SJSA1 (cell line): Measurements from ENCODE around the gene PTAFR. TPM values are rescaled to one million over a fixed set of nuclear protein-coding genes. Genes with fewer than 3 reads are reported as not detected.

Experiments
- DNase-seq, 2 experiments: peaks; one replicate each; pipeline ENCODE4 v3.0.0-alpha.2; 2015 to 2020; ENCODE audit warnings: low spot score in 2 of 2, low read depth in 1 of 2
- H3K27ac ChIP-seq: fragments of 250-450 bp; sonication (Bioruptor Pico); 2 replicates; pipeline ENCODE4 v1.5.1; 2020; ENCODE audit warnings: mild to moderate bottlenecking, moderate library complexity
- H3K27me3 ChIP-seq: fragments of 250-450 bp; sonication (Bioruptor Pico); replicated peaks from 2 replicates; pipeline ENCODE4 v1.5.1; 2020; ENCODE audit warnings: mild to moderate bottlenecking, moderate library complexity
- H3K36me3 ChIP-seq: fragments of 250-450 bp; sonication (Bioruptor Pico); 2 replicates; pipeline ENCODE4 v1.5.1; 2020; ENCODE audit warnings: mild to moderate bottlenecking
- H3K4me1 ChIP-seq: fragments of 250-450 bp; sonication (Bioruptor Pico); replicated peaks from 2 replicates; pipeline ENCODE4 v1.6.1; 2021; ENCODE audit warnings: mild to moderate bottlenecking
- H3K4me3 ChIP-seq: fragments of 250-450 bp; sonication (Bioruptor Pico); 2 replicates; pipeline ENCODE4 v1.5.1; 2020; ENCODE audit warnings: mild to moderate bottlenecking
- H3K9me3 ChIP-seq: fragments of 250-450 bp; sonication (Bioruptor Pico); replicated peaks from 2 replicates; pipeline ENCODE4 v1.5.1; 2020; ENCODE audit warnings: mild to moderate bottlenecking
- total RNA-seq: library from RNA; depleted of rRNA; stranded (reverse); fragments of >200 nt; shearing (Covaris generic); gene quantifications from 2 replicates; pipeline ENCODE4 v1.2.3, GENCODE V29; 2014; rRNA removed

Gene PTAFR
- total RNA-seq, 1 experiment from 2014 or later, result 0.74 TPM

- peak overlapping the region; percentile 11 for H3K27ac ChIP-seq
- no peaks in the 10 kb centered on the region for H3K36me3 ChIP-seq
- H3K4me1 ChIP-seq, result peaks cover 26% of the 10 kb centered on the region
- H3K9me3 ChIP-seq, result no peaks in the 10 kb centered on the region
- no peak for DNase-seq
- H3K27me3 ChIP-seq, result no peaks in the 10 kb centered on the region
- H3K4me3 ChIP-seq, result no peak overlapping the region
These were observed 65.3 kb downstream of the PTAFR start for GRCh38 chr1:28111157-28111556.

GRCh38 chr1:28110555-28110954 lies 65.9 kb downstream of the PTAFR start:
- Histone ChIP-seq H3K4me1 (peaks cover 30% of the 10 kb centered on the region), H3K27me3 (no peaks in the 10 kb centered on the region), H3K27ac (peak overlapping the region; percentile 11), H3K36me3 (no peaks in the 10 kb centered on the region), H3K4me3 (no peak overlapping the region), H3K9me3 (no peaks in the 10 kb centered on the region)
- DNase-seq, result peak in 1 of 2 experiments; percentile 38

GRCh38 chr1:28109639-28110038 lies 66.9 kb downstream of the PTAFR start:
- H3K4me3 ChIP-seq, result no peak overlapping the region
- no peaks in the 10 kb centered on the region for H3K9me3 ChIP-seq
- H3K27me3 ChIP-seq, result no peaks in the 10 kb centered on the region
- H3K36me3 ChIP-seq, result no peaks in the 10 kb centered on the region
- DNase-seq, result no peak
- peaks cover 39% of the 10 kb centered on the region for H3K4me1 ChIP-seq
- no peak overlapping the region for H3K27ac ChIP-seq

GRCh38 chr1:28108001-28108400 lies 68.5 kb downstream of the PTAFR start:
- H3K27me3 ChIP-seq, result no peaks in the 10 kb centered on the region

GRCh38 chr1:28104866-28105467 lies 71.5 kb downstream of the PTAFR start:
- Histone ChIP-seq H3K9me3 (no peaks in the 10 kb centered on the region), H3K27ac (no peak overlapping the region), H3K36me3 (no peaks in the 10 kb centered on the region), H3K4me1 (peaks cover 14% of the 10 kb centered on the region), H3K4me3 (no peak overlapping the region), H3K27me3 (no peaks in the 10 kb centered on the region)
- peak in 1 of 2 experiments; percentile 45 for DNase-seq

More at GRCh38 chr1:28108001-28108400, 68.5 kb downstream of the PTAFR start:
- Histone ChIP-seq H3K27ac (no peak overlapping the region), H3K4me1 (peaks cover 37% of the 10 kb centered on the region), H3K4me3 (no peak overlapping the region), H3K36me3 (no peaks in the 10 kb centered on the region), H3K9me3 (no peaks in the 10 kb centered on the region)
- DNase-seq, result no peak

GRCh38 chr1:28102189-28102588 lies 74.3 kb downstream of the PTAFR start:
- Histone ChIP-seq H3K4me3 (no peak overlapping the region), H3K9me3 (0 out of 2 replicates have a peak, but pooled peaks cover under 1% of the 10 kb centered on the region), H3K4me1 (peaks cover 38% of the 10 kb centered on the region)

GRCh38 chr1:28099050-28099769 lies 77.3 kb downstream of the PTAFR start:
- Histone ChIP-seq H3K36me3 (no peaks in the 10 kb centered on the region), H3K9me3 (0 out of 2 replicates have a peak, but pooled peaks cover 4% of the 10 kb centered on the region), H3K27me3 (no peaks in the 10 kb centered on the region), H3K4me1 (peaks cover 30% of the 10 kb centered on the region), H3K4me3 (no peak overlapping the region), H3K27ac (peak overlapping the region; percentile 69)
- peak; percentile 40 to 60 for DNase-seq

More at GRCh38 chr1:28102189-28102588, 74.3 kb downstream of the PTAFR start:
- H3K27ac ChIP-seq, result no peak overlapping the region
- no peak for DNase-seq
- H3K36me3 ChIP-seq, result no peaks in the 10 kb centered on the region
- no peaks in the 10 kb centered on the region for H3K27me3 ChIP-seq

Other genes starting within 250 kb of the PTAFR start
- gene SMPDL3B, start 241.7 kb downstream of the PTAFR start, total RNA-seq, result 0.11 TPM in 1 of 2 replicates, not detected in the other
- 2.9 and 4.9 TPM in 2 replicates for gene XKR8, start 216.7 kb downstream of the PTAFR start, total RNA-seq
- gene EYA3, start 88.1 kb downstream of the PTAFR start, total RNA-seq, result 11.4 and 13.0 TPM in 2 replicates
- gene DNAJC8, start 56.3 kb upstream of the PTAFR start, total RNA-seq, result 116 and 191 TPM in 2 replicates
- gene ATP5IF1, start 59.4 kb upstream of the PTAFR start, total RNA-seq, result 225 and 252 TPM in 2 replicates
- gene SESN2, start 82.8 kb upstream of the PTAFR start, total RNA-seq, result 14.7 and 16.0 TPM in 2 replicates
- 12.4 and 15.3 TPM in 2 replicates for gene MED18, start 152.3 kb upstream of the PTAFR start, total RNA-seq
- 9.7 and 13.9 TPM in 2 replicates for gene PHACTR4, start 193.1 kb upstream of the PTAFR start, total RNA-seq